Dermis microvascular lymphatic vessel endothelial cell (primary cell): Measurements from ENCODE around the gene WBP2. TPM values are rescaled to one million over a fixed set of nuclear protein-coding genes. Genes with fewer than 3 reads are reported as not detected.

Experiments
- DNase-seq, 2 donors: peaks; one replicate each; pipeline versions ENCODE4 v3.0.0 to v3.0.0-alpha.2; 2010; ENCODE audit warnings: low read depth in 2 of 2
- total RNA-seq: library from RNA; depleted of rRNA; stranded (reverse); fragments of >200 nt; gene quantifications from 2 replicates; pipeline ENCODE4 v1.2.1, GENCODE V29; 2014

WBP2 gene
- 22.3 and 33.9 TPM in 2 replicates for total RNA-seq

GRCh38 chr17:75855310-75856061 is at the start of gene WBP2:
Gene WBP2 (minus strand): TSS chr17:75855335. CDS start chr17:75855297, 38 bp downstream.
- peak; percentile 100 for DNase-seq

GRCh38 chr17:75902406-75902805 is 47.3 kb upstream of the WBP2 start:
- no peak for DNase-seq

DNA sequence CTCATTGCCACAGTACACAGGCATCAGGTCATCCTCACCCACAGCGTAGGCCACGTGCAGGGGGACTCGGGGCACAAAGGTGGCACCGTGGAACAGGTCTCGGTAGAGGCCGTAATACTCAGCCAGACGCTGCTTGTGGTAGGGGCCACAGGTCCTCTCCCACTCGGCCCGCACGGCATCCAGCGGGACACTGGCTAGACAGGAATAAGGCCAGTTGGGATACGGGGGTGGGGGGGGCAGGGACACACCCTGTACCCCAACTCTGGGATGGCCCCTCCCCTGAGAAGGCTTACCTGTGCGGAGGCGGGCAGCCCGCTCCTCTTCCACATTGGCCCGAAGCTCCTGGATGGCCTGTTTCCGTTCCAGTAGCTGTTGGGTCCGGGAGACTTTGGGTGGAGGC is 46.6 kb upstream of the WBP2 start:
- no peak for DNase-seq

- DNase-seq = no peak
These were observed 45.8 kb upstream of the WBP2 start for GRCh38 chr17:75900691-75901533.

GRCh38 chr17:75899767-75900468 is 44.8 kb upstream of the WBP2 start:
- DNase-seq = no peak

DNA sequence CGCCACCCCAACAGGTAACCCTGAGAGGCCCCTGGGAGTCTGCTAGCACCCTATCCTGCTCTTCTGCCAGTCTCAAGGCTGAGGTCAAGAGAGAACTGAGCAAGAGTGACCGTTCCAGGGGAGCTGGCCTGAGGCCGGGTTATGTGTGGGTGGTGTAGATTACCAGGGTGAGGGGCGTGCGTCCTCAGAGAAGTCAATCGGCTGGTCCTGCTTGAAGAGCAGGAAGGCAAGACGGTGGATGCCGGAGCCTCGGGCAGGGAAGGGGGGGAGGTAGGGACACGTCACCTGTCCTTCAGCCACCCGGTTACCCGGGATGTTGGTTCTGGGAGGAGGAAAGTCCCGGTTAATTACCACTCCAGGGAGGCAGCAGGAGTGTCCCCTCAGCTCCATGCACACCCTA is 44.2 kb upstream of the WBP2 start:
- no peak for DNase-seq

GRCh38 chr17:75898791-75899190 is 43.7 kb upstream of the WBP2 start:
- DNase-seq = no peak

DNA sequence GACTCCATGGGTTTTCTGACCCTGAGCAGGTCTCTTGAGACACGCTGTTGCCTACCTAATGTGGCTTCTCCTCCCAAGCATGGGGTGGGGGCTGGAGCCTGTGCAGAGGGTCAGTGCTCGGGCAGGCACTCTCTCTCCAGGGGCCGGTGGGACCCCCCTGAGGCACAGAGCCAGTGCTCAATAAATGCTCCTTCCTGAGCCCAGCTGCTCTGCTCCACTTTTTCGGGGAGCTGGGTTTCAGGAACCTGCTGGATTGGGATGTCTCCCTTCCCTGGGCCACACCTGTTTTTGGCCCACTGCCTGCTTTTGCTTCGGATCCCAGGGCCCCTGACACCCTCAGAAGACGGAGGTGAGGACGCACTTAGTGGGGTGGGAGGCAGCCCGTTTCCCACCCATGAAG is 42.9 kb upstream of the WBP2 start:
- DNase-seq = no peak

DNA sequence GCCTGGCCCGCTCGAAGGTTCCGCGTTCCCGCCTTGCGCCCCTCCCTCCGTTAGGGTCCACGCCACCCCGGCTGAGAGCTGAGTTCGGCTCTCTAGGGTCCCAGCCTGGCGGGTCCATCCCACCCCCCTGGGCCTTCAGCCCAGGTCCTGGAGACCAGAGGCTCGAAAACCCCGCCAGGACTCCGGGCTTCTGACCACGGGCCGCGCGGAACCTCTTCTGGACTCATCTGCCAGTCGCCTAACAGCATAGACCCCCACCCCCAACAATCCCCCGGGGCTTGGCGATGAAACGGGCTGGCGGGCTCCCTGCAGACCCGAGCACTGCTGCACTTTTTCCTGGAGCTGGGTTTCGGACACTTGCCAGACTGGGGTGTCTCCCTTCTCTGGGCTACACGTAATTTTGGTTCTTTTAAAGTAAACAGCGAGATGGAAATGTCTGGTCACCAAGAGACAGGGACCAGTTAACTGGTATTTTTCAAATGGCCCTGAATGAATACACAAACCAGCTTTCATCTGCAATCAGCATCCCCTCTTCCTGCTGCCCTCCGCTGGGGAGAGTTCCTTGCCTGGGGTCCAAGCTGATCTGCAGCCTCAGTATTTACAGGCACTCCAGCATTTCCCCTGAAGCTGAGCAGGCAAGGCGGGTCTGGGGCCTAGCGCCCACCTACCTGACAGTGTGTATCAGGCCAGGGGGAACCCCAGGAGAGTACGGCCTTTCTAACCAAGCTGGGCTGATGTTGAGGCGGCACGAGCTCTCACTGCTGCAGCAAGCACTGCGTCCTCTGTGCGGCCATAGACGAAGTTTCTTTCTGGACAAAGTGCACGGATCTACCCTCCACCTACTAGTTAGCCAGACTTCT is 42.3 kb upstream of the WBP2 start:
- DNase-seq = no peak

- DNase-seq = peak; percentile 54 to 84
These were observed 41.5 kb upstream of the WBP2 start, which contains the start of gene TRIM65 for GRCh38 chr17:75896415-75897159. Gene TRIM65 (minus strand): TSS chr17:75896951. CDS start chr17:75896937, 14 bp downstream.

- DNase-seq = peak in 1 of 2 donors; percentile 48
These were observed 40.4 kb upstream of the WBP2 start for GRCh38 chr17:75895370-75896155.

DNA sequence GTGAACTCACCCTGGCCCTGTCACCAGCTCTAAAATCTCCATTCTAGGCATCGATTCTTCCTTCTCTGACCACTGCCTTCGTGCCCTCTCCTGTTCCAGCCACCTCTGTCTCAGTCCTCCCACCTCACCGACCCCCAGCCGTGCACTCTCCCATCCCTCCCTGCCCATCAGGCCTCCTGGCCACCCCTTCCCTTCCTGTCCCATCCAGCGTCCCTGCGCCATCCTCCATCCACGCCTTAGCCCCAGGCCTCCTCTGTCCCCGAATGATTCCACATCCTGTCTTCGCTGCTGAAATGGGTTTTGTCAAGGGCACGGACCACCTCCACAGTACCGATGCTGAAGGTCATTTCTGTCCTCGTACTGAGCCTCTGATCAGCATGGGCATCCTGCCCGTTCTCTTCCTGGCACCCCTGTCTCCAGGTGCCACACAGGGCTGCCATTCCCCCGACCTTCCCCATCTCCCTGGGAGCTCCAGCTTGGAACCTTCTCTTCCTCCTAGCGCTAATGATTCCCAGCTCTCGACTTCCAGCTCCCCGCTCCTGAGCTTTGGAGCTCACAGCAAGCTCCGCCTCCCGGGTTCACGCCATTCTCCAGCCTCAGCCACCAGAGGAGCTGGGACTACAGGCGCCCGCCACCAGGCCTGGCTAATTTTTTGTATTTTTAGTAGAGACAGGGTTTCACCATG is 39.1 kb upstream of the WBP2 start:
- no peak for DNase-seq

DNA sequence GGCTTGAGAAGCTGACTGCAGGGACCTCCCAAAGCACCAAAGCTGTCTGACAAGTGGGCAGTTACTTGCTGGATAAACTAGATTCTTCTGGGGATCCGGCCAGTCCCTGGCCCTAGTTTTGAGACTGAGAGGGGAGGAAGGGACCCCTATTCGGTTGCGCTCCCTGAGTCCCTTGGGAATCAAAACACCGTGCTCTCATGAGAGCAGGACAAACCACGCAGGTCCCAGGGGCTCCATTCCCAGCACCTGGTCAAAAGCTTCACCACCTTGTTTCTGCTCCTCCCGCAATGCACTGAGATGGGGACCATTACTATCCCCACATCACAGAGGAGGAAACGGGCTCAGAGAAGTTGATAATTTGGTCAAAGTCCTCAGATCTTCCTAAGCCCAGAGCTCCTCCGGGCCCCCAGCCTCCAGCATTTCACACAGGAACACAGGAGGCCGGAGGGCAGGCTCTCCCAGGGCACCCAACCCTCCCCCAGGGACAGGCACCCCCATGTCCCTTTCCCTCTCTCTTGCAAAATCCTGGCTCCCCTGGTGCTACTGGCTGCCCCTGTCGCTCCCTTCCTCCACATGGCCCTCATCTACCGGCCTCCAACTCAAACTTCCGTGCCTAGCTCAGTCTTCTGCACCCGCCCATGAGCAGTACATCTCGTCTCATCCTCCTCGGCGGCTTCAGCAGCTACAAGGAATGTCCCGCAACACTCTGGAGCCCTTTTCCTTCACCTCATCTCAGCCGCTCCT is 38.3 kb upstream of the WBP2 start:
- no peak for DNase-seq

DNA sequence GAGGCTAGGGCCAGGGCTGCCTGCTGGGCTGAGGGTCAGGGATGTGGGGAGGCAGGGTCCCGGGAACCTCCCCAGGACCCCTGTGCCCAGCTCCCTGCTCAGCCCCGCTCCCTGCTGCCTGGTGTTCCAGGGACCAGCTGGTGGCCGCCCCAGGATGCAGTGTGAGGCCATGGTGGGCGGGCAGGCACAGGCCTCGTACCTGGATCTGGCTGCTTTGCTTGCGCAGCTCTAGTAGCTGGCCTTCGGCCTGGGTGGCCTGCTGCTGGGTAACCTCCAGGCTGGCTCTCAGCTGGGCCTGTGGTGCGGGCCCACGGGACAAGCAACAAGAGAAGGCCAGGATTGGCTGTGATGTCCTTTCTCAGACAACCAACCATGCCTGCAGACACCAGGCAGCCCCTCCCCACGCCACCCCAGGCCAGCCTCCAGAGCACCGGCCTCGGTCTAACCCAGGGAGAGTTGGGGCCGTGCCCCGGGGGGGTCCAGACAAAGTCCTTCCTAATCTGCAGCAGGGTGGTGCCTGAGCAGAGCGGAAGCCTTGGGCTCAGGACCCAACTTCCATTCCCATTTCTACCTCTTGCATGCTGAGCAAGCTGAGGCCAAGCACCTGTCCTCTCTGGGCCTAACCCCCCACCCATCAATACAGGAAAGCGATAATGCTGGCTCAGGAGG is 37.6 kb upstream of the WBP2 start:
- DNase-seq = no peak

DNA sequence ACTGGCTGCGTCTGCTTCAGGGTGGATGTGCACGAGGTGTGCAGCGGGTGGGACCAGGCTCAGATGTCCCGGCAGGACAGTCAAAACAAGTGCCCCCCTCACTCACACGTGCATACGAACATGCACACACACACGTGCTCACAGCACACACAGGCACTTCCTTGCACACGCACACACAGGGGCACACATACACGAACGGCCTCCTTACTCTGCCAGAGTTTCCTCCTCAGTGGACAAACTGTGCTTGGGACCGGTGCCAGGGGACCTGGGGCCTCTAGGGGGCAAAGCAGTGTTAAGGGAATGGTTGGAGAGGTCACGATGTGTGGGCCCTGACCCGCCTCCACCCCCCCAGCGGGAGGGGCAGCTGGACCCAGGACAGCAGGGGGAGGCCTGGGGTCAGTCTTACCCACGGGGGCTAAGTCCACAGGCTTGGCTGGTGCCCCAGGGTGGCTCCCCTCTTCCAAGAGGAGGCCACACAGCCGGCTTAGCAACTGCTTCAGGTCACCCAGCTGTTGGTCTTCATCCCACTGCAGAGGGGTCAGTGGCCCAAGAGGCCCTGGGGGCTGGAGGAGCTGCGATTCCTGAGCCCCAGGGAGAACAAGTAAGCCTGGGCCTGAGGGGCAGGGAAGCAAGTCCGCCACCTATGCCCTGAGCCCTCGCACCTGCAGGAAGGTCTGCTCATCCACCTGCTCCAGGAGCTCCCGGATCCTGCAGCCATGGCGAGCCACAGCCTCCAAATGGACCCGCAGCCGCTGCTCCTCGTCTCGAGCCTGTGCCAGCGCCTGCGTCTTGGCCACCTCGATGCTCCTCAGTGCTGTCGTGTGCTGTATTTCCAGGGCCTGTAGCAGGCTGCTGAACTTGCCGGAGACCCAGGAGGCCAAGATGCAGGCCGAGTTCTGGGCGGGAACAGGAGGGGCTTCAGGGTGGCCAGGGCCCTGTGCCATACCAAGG is 36.7 kb upstream of the WBP2 start:
- no peak for DNase-seq

GRCh38 chr17:75891022-75891604 is 36.0 kb upstream of the WBP2 start:
- no peak for DNase-seq
